Hematopoietic multipotent progenitor cell treated with erythropoietin and hydrocortisone succinate and interleukin-3 and kit ligand, for 4 days (in vitro differentiated cells): ENCODE results near the gene LEMD2.
A peak's percentile ranks its signal among the peaks of the same experiment; 100 is the strongest.

ENCODE experiments used
- DNase-seq: peaks from one replicate; pipeline ENCODE4 v3.0.0-alpha.2; 2015

LEMD2 gene

DNA sequence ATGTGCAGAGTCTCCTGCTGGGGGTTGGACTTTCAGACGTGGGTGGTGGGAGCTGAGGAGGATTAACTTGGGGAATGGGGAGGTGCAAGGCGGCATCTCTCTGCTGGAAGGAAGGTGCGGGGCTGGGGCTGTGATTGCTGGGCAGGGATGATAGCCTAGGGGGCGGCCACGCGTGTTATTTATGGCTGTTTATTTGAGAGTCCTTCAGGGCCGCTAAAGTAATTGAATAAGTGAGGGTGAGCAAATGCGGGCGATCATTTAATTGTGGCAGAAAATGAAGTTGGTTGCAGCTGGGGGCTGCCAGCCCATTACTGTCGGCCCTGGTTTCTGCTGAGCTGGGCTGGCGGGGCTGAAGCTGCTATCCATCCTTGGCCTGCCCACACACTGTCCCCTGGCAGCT, 34.7 kb downstream of the LEMD2 start:
- no peak for DNase-seq

DNA sequence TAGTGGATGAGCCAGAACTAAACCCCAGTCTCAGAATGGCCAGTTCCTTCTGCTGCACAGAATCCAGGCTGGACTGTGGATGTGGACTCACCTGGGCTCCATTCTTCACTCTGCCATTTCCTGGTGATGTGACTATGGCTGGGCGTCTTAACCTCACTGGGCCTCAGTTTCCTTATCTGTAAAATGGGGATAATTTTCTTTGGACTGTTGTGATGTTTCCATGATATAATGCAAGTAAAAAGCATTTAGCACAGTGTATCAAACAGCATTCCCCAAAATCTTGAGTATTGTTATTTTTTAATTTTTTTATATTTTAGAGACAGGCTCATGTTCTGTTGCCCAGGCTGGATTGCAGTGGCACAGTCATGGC, 36.3 kb downstream of the LEMD2 start:
- no peak for DNase-seq

DNA sequence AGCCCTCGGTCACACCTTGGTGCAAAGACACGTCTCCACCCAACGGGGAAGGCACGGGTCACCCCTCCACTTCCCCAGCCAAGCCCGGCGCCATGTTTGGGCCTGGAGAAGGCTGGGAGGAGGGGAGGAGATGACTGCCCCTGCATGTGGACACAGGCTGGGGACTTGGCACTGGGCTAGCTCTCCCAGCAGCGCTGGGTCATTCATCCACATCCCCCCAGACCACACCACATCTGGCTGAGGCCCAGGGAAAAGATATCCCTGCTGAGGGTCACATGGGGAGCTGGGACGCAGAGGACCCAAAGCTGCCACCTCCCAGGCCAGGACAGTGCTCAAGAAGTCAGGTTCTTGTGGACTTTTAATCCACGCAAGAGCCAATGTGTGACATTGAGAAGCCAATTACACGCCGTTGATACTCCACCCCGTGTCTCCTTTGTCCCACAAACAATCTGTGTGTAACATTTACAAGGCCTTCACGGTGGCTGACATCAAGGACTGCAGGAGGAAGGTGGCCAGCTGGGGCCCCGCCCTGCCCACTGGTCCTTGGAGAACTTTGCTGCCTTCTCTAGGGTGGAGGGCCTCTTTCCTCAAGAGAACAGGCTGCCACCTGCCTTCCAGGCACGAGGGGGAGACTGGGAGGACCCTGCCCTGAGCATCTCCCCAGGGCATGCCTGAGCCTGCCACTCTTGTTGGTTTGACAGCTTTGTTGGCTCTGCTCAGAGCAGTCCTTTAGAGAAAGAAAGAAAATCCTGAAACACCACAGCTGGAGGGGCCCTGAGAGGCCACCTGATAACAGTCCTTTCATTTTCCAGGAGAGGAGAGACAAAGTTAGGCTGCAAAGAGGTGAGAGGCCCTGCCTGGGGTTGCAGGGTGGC, 36.9 kb downstream of the LEMD2 start:
- DNase-seq = no peak

DNA sequence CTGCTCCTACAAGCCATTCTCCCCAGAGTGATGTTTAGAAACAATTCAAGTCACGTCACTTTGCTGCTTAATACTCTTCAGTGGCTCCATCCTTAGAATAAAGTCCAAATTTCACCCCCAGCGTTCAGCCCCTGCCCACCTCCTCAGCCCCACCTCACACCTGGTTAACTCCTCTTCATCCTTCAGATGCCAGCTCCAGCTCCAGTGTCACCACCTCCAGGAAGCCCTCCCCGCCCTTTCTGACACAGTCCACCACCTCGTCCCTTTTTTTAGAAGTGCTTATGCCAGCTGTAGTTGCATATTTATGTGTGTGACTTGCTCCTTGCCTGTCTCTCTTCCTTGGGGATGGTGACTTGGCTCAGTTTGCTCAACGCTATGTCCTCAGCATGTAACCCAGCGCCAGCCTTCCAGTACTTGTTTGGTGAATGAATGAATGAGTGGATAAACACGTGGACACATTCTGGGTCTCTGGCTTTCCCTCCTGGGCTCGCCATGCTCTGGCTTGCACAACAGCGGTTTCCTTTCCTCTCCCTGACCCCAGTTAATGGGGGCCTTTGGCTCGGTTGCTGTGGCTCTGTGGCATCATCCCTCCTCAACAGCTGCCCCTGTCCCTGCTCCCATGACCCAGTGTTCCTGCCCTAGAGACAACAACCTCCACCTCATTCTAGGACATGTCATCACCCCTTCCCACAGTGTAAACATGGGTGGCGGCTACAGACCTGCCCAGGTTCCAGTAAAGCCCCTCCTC, 38.5 kb downstream of the LEMD2 start:
- DNase-seq = no peak

DNA sequence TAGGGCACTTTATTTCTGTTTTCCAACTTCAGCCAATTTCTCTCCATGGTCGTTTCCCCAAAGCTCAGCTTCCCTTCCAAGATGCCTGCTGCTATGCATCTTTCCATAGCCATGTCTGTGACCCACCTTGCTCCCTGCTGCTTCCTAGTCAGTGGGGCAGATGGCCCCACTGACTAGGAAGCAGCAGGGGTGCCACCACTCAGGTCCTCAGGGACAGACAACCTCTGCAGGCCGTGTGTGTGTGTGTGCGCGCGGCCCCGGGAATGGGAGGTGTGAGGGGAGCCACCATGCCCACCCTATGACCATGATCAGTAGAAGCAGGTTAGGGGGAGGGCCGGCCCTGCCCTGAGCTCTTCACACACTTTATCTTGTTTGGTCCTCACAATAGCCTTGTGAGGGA, 39.5 kb downstream of the LEMD2 start:
- no peak for DNase-seq

DNA sequence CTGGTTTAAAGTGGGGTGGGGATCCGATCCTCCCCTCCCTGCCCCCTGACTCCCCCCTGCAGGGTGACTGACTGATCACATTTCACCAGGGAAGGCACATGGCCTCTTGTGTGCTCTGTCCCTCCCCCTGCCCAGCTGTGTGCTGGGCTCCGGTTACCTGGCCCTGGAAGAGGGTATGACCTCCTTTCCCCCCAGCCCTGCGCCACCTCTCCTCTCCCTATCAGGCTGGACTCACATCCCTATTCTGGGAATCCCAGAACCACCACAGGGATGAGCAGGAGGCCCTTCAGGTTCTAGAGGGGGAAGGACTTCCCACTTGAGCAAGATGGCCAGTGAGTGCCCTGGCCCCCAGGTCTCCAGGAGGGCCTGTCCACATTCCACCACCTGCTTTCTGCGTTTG, 40.1 kb downstream of the LEMD2 start:
- no peak for DNase-seq

DNA sequence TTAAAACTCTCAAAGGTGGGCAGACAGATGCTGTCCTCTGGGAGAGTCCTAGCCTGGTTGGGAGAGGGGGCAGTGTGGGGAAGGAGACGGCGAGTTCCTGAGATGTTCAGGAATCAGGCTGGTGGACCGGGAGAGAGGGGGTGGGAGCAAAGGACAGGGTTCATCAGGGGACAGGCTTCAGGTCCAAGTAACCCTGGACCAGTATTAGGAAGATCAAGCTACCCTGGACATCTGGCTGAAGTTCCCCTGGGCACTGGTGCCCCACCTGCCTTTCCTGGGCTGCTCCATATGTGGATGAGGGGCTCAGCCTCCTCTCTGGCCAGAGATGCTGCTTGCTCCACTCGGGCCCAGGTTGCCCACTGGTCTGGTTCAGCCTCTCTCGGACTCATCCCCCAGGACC, 41.1 kb downstream of the LEMD2 start:
- no peak for DNase-seq

DNA sequence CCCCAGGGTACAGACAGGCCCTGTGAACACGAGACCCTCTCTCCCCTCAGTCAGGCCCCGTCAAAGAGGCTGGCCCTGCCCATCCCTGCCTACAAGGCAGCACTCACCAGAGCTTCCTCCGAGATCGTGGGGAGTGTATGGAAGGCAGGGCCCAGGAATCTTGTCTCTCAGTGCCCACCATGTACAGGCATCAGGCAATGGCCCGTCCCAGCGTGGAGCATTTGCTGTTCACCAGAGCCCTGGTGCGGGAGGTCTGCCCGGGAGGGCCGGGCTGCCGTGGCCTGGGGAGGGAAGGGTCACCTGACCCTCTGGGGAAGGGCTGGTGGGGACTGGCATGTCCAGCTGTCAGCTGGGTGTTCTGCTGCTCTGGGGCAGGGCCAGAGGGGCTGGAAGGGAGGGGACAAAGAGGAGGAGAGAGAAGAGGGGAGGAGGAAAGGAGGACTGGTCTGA, 42.3 kb downstream of the LEMD2 start, which contains the start of gene IP6K3:
IP6K3 (minus strand) TSS at position 255 of the 450 bp plus-strand sequence. CDS start 11,429 bp downstream, outside the sequence.
- DNase-seq = no peak

DNA sequence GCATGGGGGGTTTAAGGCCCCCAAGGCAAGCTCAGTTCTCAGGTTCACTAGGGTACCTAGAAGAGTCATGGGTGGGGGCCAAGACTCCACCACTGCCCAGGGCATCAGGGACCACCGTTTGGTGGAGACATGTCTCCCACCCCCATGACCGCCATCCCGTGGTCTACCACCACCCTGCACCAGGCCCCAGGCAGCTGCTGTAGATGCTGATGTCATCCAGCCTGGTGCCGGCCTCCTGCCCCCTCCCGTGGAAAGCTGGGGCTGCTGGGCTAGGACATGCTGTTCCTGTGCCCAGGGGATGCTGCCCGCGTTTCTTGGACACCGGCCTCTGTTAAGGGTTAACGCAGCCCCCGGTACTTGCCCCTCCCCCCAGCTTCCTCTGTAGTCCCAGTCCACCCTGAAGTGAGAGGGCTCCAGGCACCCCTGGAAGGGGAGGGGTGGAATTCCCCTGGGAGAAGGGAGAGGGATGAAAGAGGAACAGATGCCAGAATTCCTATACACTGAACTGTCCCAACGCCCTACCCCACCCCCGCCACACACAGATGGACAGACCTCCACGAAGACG, 42.8 kb downstream of the LEMD2 start:
- DNase-seq = no peak

DNA sequence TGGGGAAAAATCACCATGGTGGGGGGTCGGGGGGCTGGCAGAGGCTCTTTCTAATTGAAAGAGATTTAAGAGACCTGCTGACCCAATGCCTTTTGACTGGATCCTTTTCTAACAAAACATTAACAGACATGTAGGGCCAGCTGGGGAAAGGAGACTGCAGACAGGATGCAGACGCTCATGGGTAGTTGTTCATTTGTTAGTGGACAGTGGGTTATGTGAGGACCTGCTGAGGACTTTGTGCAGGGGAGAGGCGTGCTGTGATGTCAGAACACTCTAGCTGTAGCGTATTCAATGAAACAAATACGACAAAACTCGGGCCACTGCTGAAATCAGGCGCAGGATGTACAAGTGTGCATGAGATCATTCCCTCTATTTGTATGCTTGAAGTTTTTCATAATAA, 43.4 kb downstream of the LEMD2 start:
- no peak for DNase-seq

DNA sequence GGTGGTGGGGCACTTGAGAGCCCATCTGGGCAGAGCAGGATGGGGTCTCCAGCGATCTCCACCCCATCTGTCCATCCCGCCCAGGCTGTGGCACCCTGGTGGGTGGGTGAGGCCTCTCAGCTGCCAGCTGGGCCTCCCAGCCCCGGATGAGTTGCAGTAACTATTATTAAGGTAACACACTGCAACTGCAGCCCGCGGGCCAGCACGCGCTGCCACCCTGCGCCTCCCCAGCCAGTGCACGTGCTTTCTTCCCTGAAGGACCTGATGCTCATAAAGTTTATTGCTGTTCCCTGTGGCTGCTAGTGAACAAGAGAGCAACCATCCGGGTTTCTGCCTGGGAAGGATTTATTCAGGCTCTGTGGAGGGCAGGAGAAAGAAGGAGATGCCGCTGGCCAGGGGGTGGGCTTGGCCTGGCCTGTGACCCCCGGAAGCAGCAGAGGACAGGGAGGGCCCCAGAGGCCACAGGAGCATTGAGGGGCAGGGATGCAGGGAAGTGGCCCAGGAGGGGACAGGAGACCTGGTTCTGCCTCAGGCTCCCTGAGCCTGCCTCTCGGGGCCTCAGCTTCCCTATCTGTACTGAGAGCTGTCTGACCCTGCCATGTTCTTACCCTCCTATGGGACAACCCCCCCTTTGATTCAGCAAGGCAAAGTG, 43.9 kb downstream of the LEMD2 start:
- no peak for DNase-seq

DNA sequence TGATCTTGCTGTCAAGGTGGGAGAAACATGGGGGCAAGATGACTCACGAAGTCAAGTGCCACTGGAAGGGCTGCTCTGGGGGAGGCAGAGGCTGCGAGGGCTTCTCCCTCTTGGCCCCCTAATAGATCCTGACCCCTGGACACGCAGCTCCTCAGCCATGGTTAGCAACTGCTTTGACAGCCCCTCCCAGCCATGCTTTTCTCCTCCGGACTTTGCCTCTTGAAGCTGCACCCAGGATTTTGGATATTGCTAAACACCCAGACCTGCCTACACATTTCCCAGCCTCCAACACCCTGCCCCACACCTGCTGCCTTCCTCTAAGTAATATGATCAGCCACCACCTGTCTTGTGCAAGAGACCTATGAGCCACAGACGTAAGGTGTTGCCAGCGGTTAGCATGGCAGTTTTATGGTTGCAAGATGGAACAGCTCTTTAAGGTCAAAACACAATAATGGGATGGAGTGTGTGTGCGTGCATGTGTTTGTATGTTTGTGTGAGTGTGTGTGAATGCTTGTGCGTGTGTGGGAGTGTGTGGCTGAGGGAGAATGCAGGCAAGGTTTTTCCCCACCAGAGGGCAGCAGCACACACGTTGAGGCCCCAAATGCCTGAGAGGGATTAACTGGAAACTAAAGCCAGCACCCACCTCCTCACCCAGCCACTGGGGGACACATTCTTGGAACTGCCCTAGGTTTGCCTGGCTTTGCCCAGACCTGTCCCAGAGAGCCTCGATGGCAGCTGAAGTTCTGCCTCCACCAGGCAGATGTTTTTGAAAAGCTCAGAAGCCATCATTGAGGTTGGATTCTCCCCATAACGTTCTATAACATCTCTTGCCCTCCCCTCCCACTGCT, 44.7 kb downstream of the LEMD2 start:
- DNase-seq = peak; percentile 83

DNA sequence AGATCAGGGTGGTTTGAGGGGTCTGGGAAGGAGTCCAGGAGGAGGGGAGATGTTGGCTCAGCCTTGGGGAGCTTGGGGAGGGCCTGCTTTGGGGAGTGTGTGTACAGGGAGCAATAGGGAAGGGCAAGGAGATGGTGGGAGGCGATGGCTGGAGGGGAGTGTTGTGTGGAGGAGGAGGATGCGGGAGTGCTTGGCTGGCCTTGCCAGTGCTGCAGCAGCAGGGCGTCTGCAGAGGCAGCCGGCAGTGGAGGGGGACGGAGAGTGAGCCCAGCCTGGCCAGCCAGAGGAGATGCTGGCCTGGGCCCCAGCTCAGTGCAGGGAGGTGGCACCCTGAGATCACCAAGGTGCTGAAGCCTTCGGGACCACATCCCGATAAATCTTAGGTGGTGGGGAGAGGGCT, 46.1 kb downstream of the LEMD2 start:
- no peak for DNase-seq

DNA sequence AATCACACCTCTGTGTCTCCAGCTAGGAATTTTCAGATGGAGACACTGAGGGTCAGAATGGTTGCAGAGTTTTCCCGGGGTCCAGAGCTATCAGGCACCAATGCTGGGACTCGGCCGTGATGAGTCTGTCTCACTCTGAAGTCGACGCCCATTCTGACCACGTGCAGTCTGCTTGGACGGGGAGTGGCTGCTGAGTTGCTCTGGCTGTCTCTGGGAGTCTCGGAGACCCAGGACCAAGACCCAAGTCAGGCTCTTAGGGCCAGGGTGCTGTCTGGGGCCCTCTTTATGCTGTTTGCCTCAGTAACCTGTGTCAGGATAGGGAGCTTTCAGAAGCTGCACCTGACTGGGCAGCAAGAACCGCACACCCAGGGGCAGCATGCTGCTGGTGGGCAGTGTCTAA, 46.8 kb downstream of the LEMD2 start:
- no peak for DNase-seq

DNA sequence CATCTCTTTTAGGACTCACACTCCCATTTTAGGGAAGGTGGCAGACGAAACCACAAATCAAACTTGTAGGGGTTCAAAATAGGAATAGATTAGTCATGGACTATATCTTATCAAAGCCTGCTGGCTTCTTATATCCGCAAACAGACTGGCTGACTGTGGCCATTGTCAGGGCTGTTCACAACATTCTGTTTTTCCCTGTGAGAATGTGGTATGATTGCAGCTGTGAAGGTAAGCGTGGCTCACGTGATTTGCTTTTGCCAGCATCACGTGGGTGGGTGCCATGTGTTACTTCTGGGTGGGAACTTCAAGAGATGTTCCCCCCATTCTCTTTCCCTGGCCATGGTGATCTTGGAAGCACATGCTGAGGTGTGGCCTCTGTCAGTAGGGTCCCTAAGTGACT, 48.1 kb downstream of the LEMD2 start:
- DNase-seq = no peak

DNA sequence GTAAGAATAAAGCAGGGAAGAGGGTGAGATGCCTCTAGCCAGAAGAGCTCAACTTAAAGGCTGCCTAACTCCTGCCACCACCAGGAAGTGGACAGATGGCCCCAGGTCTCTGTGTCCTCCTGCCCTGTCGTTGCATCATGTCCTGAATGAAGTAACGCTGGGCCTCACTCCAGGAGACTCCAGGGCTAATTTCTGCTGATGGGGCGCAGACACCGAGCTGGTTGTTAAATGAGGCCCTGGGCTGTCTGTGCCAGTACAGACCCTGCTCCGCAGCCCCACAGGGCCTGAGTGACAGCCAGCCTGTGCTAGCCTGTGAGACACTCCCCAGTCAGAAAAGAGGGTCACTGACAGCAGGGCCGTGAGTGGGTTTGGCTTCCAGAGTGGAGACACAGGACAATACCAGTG, 48.7 kb downstream of the LEMD2 start:
- no peak for DNase-seq

DNA sequence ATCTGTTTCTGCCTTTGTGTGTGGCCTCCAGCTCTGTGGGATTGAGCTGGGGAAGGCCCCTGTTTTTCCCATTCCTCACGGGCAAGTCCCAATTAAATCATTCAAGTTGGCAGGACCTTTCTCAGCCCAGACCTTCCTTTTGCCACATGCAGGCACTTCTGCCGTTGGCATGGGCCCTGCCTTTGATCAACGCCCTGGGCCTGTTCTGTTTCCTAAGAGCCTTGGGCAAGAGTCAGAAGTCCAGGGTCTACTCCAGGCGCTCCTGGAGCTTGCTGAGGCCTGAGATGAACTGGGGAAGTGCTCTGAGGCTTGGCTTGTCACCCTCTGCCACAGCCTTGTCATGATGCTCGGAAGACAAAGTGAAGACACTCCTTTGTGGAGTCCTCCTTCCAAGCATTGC, 49.4 kb downstream of the LEMD2 start:
- no peak for DNase-seq

DNA sequence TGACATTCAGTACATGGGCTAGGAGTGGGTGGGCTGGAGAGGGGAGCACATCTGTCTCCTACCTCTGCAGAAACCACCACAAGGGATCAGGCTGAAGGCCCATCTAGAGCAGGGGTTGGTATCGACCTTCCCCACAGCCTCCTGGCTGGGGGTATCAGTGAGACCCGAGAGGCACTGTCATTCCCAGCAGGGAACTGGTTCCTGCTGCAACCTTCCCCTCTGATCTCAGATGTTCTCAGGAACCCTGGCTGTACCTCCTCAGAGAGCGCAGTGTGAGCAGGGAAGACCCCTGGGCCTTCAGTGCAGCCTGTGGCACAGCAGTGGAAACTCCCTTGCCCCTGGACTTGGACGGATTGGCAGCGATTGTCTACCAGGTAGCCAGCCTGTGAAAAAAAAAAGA, 50.1 kb downstream of the LEMD2 start:
- no peak for DNase-seq

DNA sequence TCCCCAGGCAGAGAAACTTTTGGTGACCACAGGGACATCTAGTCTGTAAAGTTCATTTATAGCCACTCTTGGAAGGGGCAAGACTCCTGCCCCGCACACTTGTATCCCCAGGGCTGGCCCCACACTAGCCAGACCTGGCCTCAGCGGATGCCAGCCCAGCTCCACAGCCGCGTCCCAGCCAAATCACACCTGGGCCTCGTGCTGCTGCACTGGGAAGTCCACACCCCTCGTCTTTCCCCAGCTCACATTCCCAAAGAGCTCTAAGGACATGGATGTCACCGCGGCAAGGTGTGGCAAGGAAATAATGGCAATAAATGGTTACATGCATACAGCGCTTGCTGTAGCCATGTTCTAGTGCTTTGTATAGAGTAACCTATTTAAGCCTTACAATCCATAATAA, 50.8 kb downstream of the LEMD2 start:
- no peak for DNase-seq

DNA sequence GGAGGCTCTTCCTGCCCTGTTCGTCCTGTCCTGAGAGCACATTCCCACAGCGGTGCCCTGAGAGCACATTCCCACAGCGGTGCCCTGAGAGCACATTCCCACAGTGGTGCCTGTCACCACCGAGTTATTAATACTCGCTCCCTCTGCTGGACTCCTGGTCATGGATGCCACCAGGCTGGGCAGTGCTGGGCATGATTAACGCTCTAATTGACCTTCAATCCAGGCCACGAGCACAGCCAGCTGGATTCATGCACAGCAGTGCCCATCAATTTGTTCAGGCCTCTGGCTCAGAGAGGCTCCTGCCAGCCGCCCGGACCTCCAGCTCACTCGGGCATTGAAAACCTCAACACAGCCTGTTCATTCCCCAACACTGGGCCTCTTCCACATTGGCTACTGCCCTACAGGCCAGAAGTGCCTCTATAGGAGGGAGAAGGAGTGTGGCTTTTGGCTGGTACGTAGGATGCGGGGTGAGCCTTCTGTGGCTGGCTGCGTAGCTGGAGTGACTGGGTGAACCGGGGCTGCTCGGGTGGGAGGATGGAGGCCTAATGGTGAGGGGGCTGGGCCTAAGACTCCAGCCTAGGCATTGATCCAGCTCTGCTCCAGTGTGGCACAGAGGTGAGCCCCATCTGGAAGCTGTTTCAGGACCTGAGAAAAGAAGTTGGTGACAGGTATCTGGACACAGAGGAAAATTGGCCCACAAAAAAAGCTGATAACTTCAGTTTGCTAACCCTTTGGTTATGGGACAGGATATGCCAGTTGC, 51.5 kb downstream of the LEMD2 start:
- DNase-seq = no peak

DNA sequence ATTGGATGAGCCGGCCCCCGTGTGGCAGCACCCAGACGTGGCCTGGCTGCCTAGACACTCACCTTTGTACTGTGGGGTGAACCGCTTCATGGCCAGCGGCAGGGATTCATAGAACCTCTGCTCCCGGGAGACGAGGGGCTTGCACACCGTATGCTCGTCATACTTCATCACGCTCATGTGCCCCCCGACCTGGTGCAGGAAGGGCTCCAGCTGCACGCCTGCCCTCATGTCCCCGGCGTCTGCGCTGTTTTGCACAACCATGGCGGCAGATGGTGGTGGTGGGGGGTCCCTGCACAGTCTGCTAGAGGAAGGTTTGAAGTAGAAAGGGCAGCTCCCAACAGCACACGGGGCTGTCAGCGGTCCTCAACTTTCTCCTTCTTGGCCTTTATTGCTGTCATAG, 53.7 kb downstream of the LEMD2 start:
- DNase-seq = no peak

DNA sequence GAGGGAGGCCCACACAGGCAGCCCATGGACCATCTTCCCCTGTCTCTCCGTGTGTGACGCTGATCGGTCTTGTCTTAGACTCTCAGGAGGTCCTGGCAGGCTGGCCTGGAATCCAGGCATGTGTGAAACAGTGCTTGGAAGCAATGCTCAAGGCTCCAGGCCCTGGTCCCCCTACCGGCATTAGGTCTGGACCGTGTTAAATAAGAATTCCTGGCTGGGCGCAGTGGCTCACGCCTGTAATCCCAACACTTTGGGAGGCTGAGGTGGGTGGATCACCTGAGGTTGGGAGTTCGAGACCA, 55.3 kb downstream of the LEMD2 start:
- no peak for DNase-seq
